Activated CD8-positive, alpha-beta T cell treated with anti-CD3 and anti-CD28 coated beads for 36 hours (primary cell): ENCODE measurements around the gene ACADS. TPM values are rescaled to one million over a fixed set of nuclear protein-coding genes. Genes with fewer than 3 reads are reported as not detected.

Experiments
- ATAC-seq: fragments of 200-7000 bp; cut with Tn5 transposase; one replicate; pipeline ENCODE4 v1.10.0; 2021; ENCODE audit warnings: mild to moderate bottlenecking, moderate library complexity
- CTCF ChIA-PET: fragments of 350-600 bp; sonication (Branson Sonifier 250); formaldehyde crosslinking; loops from one replicate; lab custom pipeline; 2021; ENCODE audit warnings: antibody characterized with exemption; lab: Charles Lee
- POLR2A ChIA-PET: fragments of 350-600 bp; sonication (Branson Sonifier 250); formaldehyde crosslinking; loops from one replicate; lab custom pipeline; 2021; ENCODE audit warnings: antibody characterized with exemption; lab: Charles Lee
- DNase-seq: peaks from one replicate; pipeline ENCODE4 v3.0.0-alpha.2; 2020
- H3K27ac Mint-ChIP-seq: one replicate; pipeline ENCODE4 v1.8.0; 2021; ENCODE audit warnings: mild to moderate bottlenecking, mixed read lengths
- H3K27me3 Mint-ChIP-seq: one replicate; pipeline ENCODE4 v1.8.0; 2021; ENCODE audit warnings: mixed read lengths
- H3K36me3 Mint-ChIP-seq: one replicate; pipeline ENCODE4 v1.8.0; 2021; ENCODE audit warnings: low read depth, mixed read lengths
- H3K4me1 Mint-ChIP-seq: one replicate; pipeline ENCODE4 v1.8.0; 2021; ENCODE audit warnings: low read depth, mixed read lengths
- H3K4me3 Mint-ChIP-seq: one replicate; pipeline ENCODE4 v1.8.0; 2021; ENCODE audit warnings: mild to moderate bottlenecking, moderate library complexity, mixed read lengths
- H3K9me3 Mint-ChIP-seq: one replicate; pipeline ENCODE4 v1.8.0; 2021; ENCODE audit warnings: mixed read lengths
- intact Hi-C: fragments of 100-400 bp; cut with micrococcal nuclease; formaldehyde crosslinking; loops from one replicate; pipeline ENCODE4 v1.10.0; 2022
- total RNA-seq, 2 experiments: library from RNA; stranded (reverse); gene quantifications; one replicate each; pipeline ENCODE4 v1.2.3, GENCODE V29; 2021
- TF ChIP-seq, protein P1 (sequence below): fragments of 200-600 bp; IDR thresholded peaks from one replicate; pipeline ENCODE4 v1.8.0; 2022; ENCODE audit warnings: antibody characterized with exemption, mild to moderate bottlenecking

ACADS gene
- total RNA-seq, 2 experiments from 2014 or later = 17.4 to 18.1 TPM

DNA sequence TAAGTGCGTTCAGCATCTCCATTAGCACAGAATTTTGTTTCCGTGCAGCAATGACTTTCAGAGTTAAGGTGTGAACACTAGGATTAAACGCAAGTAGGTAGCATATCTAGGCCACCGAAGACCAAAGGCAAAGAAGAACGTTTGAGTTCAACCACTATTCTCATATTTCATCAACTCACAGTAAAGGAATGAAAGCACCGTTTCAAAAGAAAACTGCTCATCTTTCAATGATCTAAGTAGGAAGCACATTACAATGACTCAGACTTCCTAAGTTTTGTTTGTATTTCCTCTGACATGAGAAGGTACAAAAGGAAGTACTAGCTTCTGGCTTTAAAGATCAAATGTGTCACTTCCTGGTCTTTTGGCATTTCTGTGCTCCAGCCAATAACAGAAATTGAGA is 57.6 kb downstream of the ACADS start:
- peaks cover 26% of the 10 kb centered on the region for H3K4me1 Mint-ChIP-seq
- ChIA-PET POLR2A (interaction anchor here (0.6 to 1.5 kb wide), 6 partner anchors 12 to 233 kb away, joined by 3 to 5 read pairs (median 3); no protein-coding TSS in a partner anchor), CTCF (interaction anchor here (0.9 to 1.9 kb wide), 7 partner anchors 13 to 189 kb away, joined by 3 to 6 read pairs (median 4); no protein-coding TSS in a partner anchor)
- H3K36me3 Mint-ChIP-seq = peaks cover 25% of the 10 kb centered on the region
- H3K9me3 Mint-ChIP-seq = no peaks in the 10 kb centered on the region
- DNase-seq = peak; percentile 19
- H3K4me3 Mint-ChIP-seq = peak overlapping the region; percentile 28
- peak; percentile 86 for ATAC-seq
- peak overlapping the region; percentile 89 for H3K27ac Mint-ChIP-seq
- no peaks in the 10 kb centered on the region for H3K27me3 Mint-ChIP-seq
- TF ChIP-seq, protein P1, sequence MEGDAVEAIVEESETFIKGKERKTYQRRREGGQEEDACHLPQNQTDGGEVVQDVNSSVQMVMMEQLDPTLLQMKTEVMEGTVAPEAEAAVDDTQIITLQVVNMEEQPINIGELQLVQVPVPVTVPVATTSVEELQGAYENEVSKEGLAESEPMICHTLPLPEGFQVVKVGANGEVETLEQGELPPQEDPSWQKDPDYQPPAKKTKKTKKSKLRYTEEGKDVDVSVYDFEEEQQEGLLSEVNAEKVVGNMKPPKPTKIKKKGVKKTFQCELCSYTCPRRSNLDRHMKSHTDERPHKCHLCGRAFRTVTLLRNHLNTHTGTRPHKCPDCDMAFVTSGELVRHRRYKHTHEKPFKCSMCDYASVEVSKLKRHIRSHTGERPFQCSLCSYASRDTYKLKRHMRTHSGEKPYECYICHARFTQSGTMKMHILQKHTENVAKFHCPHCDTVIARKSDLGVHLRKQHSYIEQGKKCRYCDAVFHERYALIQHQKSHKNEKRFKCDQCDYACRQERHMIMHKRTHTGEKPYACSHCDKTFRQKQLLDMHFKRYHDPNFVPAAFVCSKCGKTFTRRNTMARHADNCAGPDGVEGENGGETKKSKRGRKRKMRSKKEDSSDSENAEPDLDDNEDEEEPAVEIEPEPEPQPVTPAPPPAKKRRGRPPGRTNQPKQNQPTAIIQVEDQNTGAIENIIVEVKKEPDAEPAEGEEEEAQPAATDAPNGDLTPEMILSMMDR = no peak
- intact Hi-C loops = no loop called here

DNA sequence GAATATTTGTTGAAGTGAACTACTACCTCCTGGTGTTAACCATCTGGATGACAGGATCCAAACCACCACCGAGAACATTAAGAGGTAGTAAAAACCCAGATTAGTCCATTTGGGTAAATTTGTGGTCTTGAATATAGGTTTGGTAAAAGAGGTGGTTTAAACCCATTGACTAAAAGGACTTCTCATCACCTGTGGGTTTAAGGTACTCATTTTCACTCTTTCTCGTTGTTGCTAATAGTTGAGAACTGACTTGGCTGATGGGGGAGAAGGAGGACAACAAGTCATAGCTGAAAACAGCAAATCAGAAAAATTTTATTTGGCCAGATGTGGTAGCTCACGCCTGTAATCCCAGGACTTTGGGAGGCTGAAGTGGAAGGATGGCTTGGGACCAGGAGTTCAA is 59.2 kb downstream of the ACADS start:
- CTCF ChIA-PET = interaction anchor here (0.8 to 1.8 kb wide), 3 partner anchors 14 to 187 kb away, joined by 3 to 6 read pairs (median 3); no protein-coding TSS in a partner anchor

DNA sequence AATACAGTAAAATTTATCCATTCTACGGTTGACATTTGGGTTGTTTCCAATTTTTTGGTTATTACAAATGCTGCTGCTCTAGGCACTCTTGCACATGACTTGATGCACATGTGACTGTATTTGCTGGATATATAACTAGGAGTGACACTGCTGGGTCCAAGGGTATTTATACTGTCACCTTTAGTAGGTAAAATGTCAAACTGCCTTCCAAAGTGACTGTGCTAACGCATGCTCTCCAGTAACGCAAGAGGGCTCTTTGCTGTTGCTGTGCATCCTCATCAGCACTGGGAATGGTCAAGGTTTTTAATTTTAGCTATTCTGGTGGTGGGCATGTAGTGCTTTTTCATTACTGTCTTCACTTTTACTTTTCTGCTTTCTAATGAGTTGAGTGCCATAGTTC is 62.3 kb downstream of the ACADS start:
- intact Hi-C loops = no loop called here
- DNase-seq (no peak), ATAC-seq (no peak)
- Mint-ChIP-seq H3K27ac (no peak overlapping the region), H3K27me3 (no peaks in the 10 kb centered on the region), H3K4me3 (no peak overlapping the region), H3K9me3 (no peaks in the 10 kb centered on the region), H3K36me3 (peaks cover 20% of the 10 kb centered on the region), H3K4me1 (peaks cover 25% of the 10 kb centered on the region)
- POLR2A ChIA-PET = interaction anchor here (0.6 to 0.9 kb wide), 2 partner anchors 9 to 145 kb away, joined by 3 read pairs; no protein-coding TSS in a partner anchor
- CTCF ChIA-PET = interaction anchor here (0.8 kb wide), 1 partner anchor 139 kb away, joined by 5 read pairs; no protein-coding TSS in a partner anchor
- TF ChIP-seq, protein P1 = no peak

More for the DNA sequence above, 59.2 kb downstream of the ACADS start:
- no peak for ATAC-seq
- H3K27me3 Mint-ChIP-seq = no peaks in the 10 kb centered on the region
- TF ChIP-seq, protein P1 = no peak
- H3K4me3 Mint-ChIP-seq = no peak overlapping the region
- intact Hi-C loops = no loop called here
- no peaks in the 10 kb centered on the region for H3K9me3 Mint-ChIP-seq
- no peak for DNase-seq
- peaks cover 25% of the 10 kb centered on the region for H3K36me3 Mint-ChIP-seq
- H3K4me1 Mint-ChIP-seq = peaks cover 26% of the 10 kb centered on the region
- peak overlapping the region; percentile 40 for H3K27ac Mint-ChIP-seq
- POLR2A ChIA-PET = interaction anchor here (1.0 kb wide), 1 partner anchor 11 kb away, joined by 3 read pairs; no protein-coding TSS in a partner anchor

Other genes starting within 250 kb of the ACADS start
- 100 to 1,000 TPM; 126 to 137 TPM for gene DYNLL1, start 229.7 kb upstream of the ACADS start, total RNA-seq
- gene COQ5, start 196.7 kb upstream of the ACADS start, total RNA-seq = 10 to 100 TPM; 34.4 to 35.5 TPM
- gene RNF10, start 191.5 kb upstream of the ACADS start, total RNA-seq = 100 to 1,000 TPM; 155 to 159 TPM
- 10 to 100 TPM; 44.3 to 51.1 TPM for gene POP5, start 144.4 kb upstream of the ACADS start, total RNA-seq
- 1 to 10 TPM in 1 of 2 experiments, under 1 TPM in 1; 0.50 to 1.1 TPM for gene CABP1, start 85.2 kb upstream of the ACADS start, total RNA-seq
- 10 to 100 TPM; 79.2 to 79.4 TPM for gene MLEC, start 38.7 kb upstream of the ACADS start, total RNA-seq
- 10 to 100 TPM; 23.8 to 24.3 TPM for gene UNC119B, start 15.4 kb upstream of the ACADS start, total RNA-seq
- gene SPPL3, start 178.5 kb downstream of the ACADS start, total RNA-seq = 10 to 100 TPM; 19.8 to 20.8 TPM